HUES64 (cell line): Measurements from ENCODE around the gene AP1G1.
"Not testable (repeated sequence)": the region's sequence is repeated elsewhere in the genome, so short reads cannot be mapped to it uniquely, and the experiment has no call there.

Experiments
- H3K27ac ChIP-seq: 2 replicates; pipeline ENCODE4 v1.7.0; 2013; ENCODE audit warnings: low read depth, low read length, inconsistent platforms
- H3K27me3 ChIP-seq: 2 replicates; pipeline ENCODE4 v1.6.1; 2013; ENCODE audit warnings: mild to moderate bottlenecking, low read length; ENCODE audit not compliant: insufficient read depth
- H3K36me3 ChIP-seq: 2 replicates; pipeline ENCODE4 v1.6.1; 2013; ENCODE audit warnings: mild to moderate bottlenecking, low read length; ENCODE audit not compliant: insufficient read depth
- H3K4me1 ChIP-seq: 2 replicates; pipeline ENCODE4 v1.6.1; 2013; ENCODE audit warnings: mild to moderate bottlenecking, low read length, moderate library complexity; ENCODE audit not compliant: insufficient read depth
- H3K4me3 ChIP-seq: 2 replicates; pipeline ENCODE4 v1.5.1; 2013; ENCODE audit warnings: mild to moderate bottlenecking, low read length, moderate library complexity
- H3K9ac ChIP-seq: 2 replicates; pipeline ENCODE4 v1.6.1; 2013; ENCODE audit warnings: mild to moderate bottlenecking, low read depth, low read length
- H3K9me3 ChIP-seq: 2 replicates; pipeline ENCODE4 v1.6.1; 2013; ENCODE audit warnings: low read depth, low read length; ENCODE audit not compliant: insufficient read depth
- WGBS: fragments of 150-250, 120-280 bp; methylation state at CpG from one replicate; pipeline ENCODE4 v1.1.7; 2013; ENCODE audit warnings: missing lambda C conversion rate; 5-methylcytosine and 5-hydroxymethylcytosine counted together

Gene AP1G1

GRCh38 chr16:71700831-71701230 lies 107.8 kb downstream of the AP1G1 start:
- WGBS = 91% methylated on average over 4 of the region's 4 CpGs
- Histone ChIP-seq H3K4me3 (no peak overlapping the region), H3K36me3 (peaks cover 33% of the 10 kb centered on the region), H3K4me1 (peaks cover 8% of the 10 kb centered on the region; the same call in 1 of the 2 replicates), H3K9me3 (no peaks in the 10 kb centered on the region), H3K9ac (no peak overlapping the region), H3K27ac (no peak overlapping the region), H3K27me3 (no peaks in the 10 kb centered on the region)

GRCh38 chr16:71698491-71698890 lies 110.1 kb downstream of the AP1G1 start:
- H3K4me3 ChIP-seq = no peak overlapping the region
- no peaks in the 10 kb centered on the region for H3K27me3 ChIP-seq
- no peak overlapping the region for H3K27ac ChIP-seq
- no peak overlapping the region for H3K9ac ChIP-seq
- peaks cover 33% of the 10 kb centered on the region for H3K36me3 ChIP-seq
- H3K4me1 ChIP-seq = no peaks in the 10 kb centered on the region
- 92% methylated on average over 3 of the region's 3 CpGs for WGBS
- no peaks in the 10 kb centered on the region for H3K9me3 ChIP-seq

GRCh38 chr16:71693164-71693563 lies 115.5 kb downstream of the AP1G1 start:
- Histone ChIP-seq H3K36me3 (peaks cover 30% of the 10 kb centered on the region), H3K4me1 (no peaks in the 10 kb centered on the region), H3K9ac (no peak overlapping the region), H3K9me3 (no peaks in the 10 kb centered on the region), H3K4me3 (no peak overlapping the region), H3K27ac (no peak overlapping the region), H3K27me3 (no peaks in the 10 kb centered on the region)
- WGBS = 97% methylated on average over 5 of the region's 5 CpGs

GRCh38 chr16:71689901-71690300 lies 118.7 kb downstream of the AP1G1 start:
- Histone ChIP-seq H3K27ac (no peak overlapping the region), H3K36me3 (peaks cover 59% of the 10 kb centered on the region), H3K27me3 (no peaks in the 10 kb centered on the region), H3K9me3 (no peaks in the 10 kb centered on the region), H3K4me1 (no peaks in the 10 kb centered on the region), H3K9ac (no peak overlapping the region), H3K4me3 (no peak overlapping the region)
- no CpG with 5 or more reads among the region's 1 CpG for WGBS

- Histone ChIP-seq H3K4me1 (no peaks in the 10 kb centered on the region), H3K4me3 (no peak overlapping the region), H3K9me3 (no peaks in the 10 kb centered on the region), H3K9ac (no peak overlapping the region), H3K27ac (no peak overlapping the region; the same call in 1 of the 2 replicates), H3K27me3 (no peaks in the 10 kb centered on the region), H3K36me3 (peaks cover 72% of the 10 kb centered on the region)
- WGBS = 91% methylated on average over 3 of the region's 3 CpGs
Measured at GRCh38 chr16:71687861-71688260, 120.8 kb downstream of the AP1G1 start.

- H3K27me3 ChIP-seq, H3K27ac ChIP-seq, H3K9me3 ChIP-seq, H3K4me1 ChIP-seq, H3K9ac ChIP-seq, H3K4me3 ChIP-seq: not testable (repeated sequence)
- WGBS = 98% methylated on average over 12 of the region's 12 CpGs
- H3K36me3 ChIP-seq = peaks cover 81% of the 10 kb centered on the region
Measured at GRCh38 chr16:71684280-71684679, 124.4 kb downstream of the AP1G1 start.

- WGBS = 93% methylated on average over 2 of the region's 2 CpGs
- Histone ChIP-seq H3K27ac (no peak overlapping the region), H3K9ac (no peak overlapping the region), H3K4me1 (no peaks in the 10 kb centered on the region), H3K27me3 (no peaks in the 10 kb centered on the region), H3K36me3 (peaks cover 82% of the 10 kb centered on the region), H3K4me3 (no peak overlapping the region), H3K9me3 (no peaks in the 10 kb centered on the region)
Measured at GRCh38 chr16:71681360-71681759, 127.3 kb downstream of the AP1G1 start.
